Immature natural killer cell (primary cell): ENCODE measurements around the gene CDC123. TPM values are rescaled to one million over a fixed set of nuclear protein-coding genes. Genes with fewer than 3 reads are reported as not detected.
A peak's percentile ranks its signal among the peaks of the same experiment; 100 is the strongest.
"Not testable (repeated sequence)": the region's sequence is repeated elsewhere in the genome, so short reads cannot be mapped to it uniquely, and the experiment has no call there.

Source experiments
- DNase-seq, 3 donors: peaks; one replicate each; pipeline ENCODE4 v3.0.0; 2022; ENCODE audit warnings: mixed read lengths in 1 of 3
- H3K27ac Mint-ChIP-seq, 6 donors: one replicate each; pipeline ENCODE4 v1.8.0; 2020; ENCODE audit warnings: mixed read lengths in 6 of 6, mild to moderate bottlenecking in 5 of 6, inconsistent platforms in 4 of 6, moderate library complexity in 3 of 6
- H3K27me3 Mint-ChIP-seq, 3 donors: one replicate each; pipeline ENCODE4 v1.8.0; 2020 to 2021; ENCODE audit warnings: low read depth in 3 of 3, mild to moderate bottlenecking in 3 of 3, mixed read lengths in 3 of 3, moderate library complexity in 3 of 3, inconsistent platforms in 1 of 3
- H3K36me3 Mint-ChIP-seq, 3 donors: one replicate each; pipeline ENCODE4 v1.8.0; 2020; ENCODE audit warnings: mixed read lengths in 3 of 3, inconsistent platforms in 2 of 3, mild to moderate bottlenecking in 2 of 3
- H3K4me1 Mint-ChIP-seq, 2 donors: one replicate each; pipeline ENCODE4 v1.8.0; 2020; ENCODE audit warnings: inconsistent platforms in 2 of 2, mild to moderate bottlenecking in 2 of 2, mixed read lengths in 2 of 2, moderate library complexity in 1 of 2
- H3K4me3 Mint-ChIP-seq, 5 donors: one replicate each; pipeline ENCODE4 v1.8.0; 2020; ENCODE audit warnings: mild to moderate bottlenecking in 5 of 5, mixed read lengths in 5 of 5, inconsistent platforms in 3 of 5, moderate library complexity in 3 of 5
- H3K9me3 Mint-ChIP-seq, 6 donors: one replicate each; pipeline ENCODE4 v1.8.0; 2020; ENCODE audit warnings: mild to moderate bottlenecking in 6 of 6, mixed read lengths in 6 of 6, inconsistent platforms in 4 of 6, moderate library complexity in 3 of 6
- polyA plus RNA-seq, 3 donors: library from polyadenylated mRNA; unstranded; fragments of 300-500 nt; fragmentation: Illumina TruSeq; gene quantifications; one replicate each; pipeline ENCODE4 v1.2.3, GENCODE V29; 2021

CDC123 gene
- 100 to 1,000 TPM in 2 of 3 donors, 10 to 100 TPM in 1; 79.8 to 149 (median 103) TPM for polyA plus RNA-seq

- no peaks in the 10 kb centered on the region for H3K9me3 Mint-ChIP-seq
- H3K27ac Mint-ChIP-seq, result peak within 1 kb of the TSS; percentile 94 to 100 (median 98)
- peak within 1 kb of the TSS; percentile 93 to 99 (median 98) for H3K4me3 Mint-ChIP-seq
- peaks cover 0 to 8% (median 4%) of the 10 kb centered on the region in 3 donors for H3K36me3 Mint-ChIP-seq
- DNase-seq, result peak; percentile 81 to 84 (median 82)
- peaks cover 49 to 70% of the 10 kb centered on the region in 2 donors for H3K4me1 Mint-ChIP-seq
- H3K27me3 Mint-ChIP-seq, result peaks cover 0 to 5% (median 0%) of the 10 kb centered on the region in 3 donors
Observed at GRCh38 chr10:12195603-12196506, at the start of gene CDC123, which contains the start of gene NUDT5. Gene CDC123, plus strand, starts transcription at chr10:12196188. Its CDS starts 58 bp downstream, at chr10:12196246. Gene NUDT5, minus strand, starts transcription at chr10:12195891. Its CDS starts 9,600 bp downstream, at chr10:12186291.

GRCh38 chr10:12150163-12150562 is 45.8 kb upstream of the CDC123 start:
- peaks cover 0 to 2% (median 0%) of the 10 kb centered on the region in 3 donors for H3K27me3 Mint-ChIP-seq
- H3K36me3 Mint-ChIP-seq, result peaks cover 13 to 31% (median 26%) of the 10 kb centered on the region in 3 donors
- no peaks in the 10 kb centered on the region for H3K9me3 Mint-ChIP-seq
- no peaks in the 10 kb centered on the region for H3K4me1 Mint-ChIP-seq
- H3K4me3 Mint-ChIP-seq, result no peak overlapping the region
- H3K27ac Mint-ChIP-seq, result no peak overlapping the region
- DNase-seq, result no peak

- Mint-ChIP-seq H3K27me3 (no peaks in the 10 kb centered on the region), H3K4me1 (no peaks in the 10 kb centered on the region), H3K4me3 (no peak overlapping the region), H3K27ac (no peak overlapping the region), H3K36me3 (peaks cover 14 to 50% (median 31%) of the 10 kb centered on the region in 3 donors), H3K9me3 (peaks cover 0 to 2% (median 0%) of the 10 kb centered on the region in 6 donors)
- no peak for DNase-seq
Observed at GRCh38 chr10:12154516-12154915, 41.5 kb upstream of the CDC123 start.

GRCh38 chr10:12156367-12157123 is 39.4 kb upstream of the CDC123 start:
- H3K27ac Mint-ChIP-seq, result no peak overlapping the region
- H3K27me3 Mint-ChIP-seq, result no peaks in the 10 kb centered on the region
- no peak overlapping the region for H3K4me3 Mint-ChIP-seq
- H3K36me3 Mint-ChIP-seq, result peaks cover 11 to 47% (median 23%) of the 10 kb centered on the region in 3 donors
- H3K9me3 Mint-ChIP-seq, result peaks cover 0 to 2% (median 0%) of the 10 kb centered on the region in 6 donors
- DNase-seq, result no peak
- no peaks in the 10 kb centered on the region for H3K4me1 Mint-ChIP-seq

- H3K27me3 Mint-ChIP-seq, result no peaks in the 10 kb centered on the region
- H3K9me3 Mint-ChIP-seq, result peaks cover 0 to 2% (median 0%) of the 10 kb centered on the region in 6 donors
- H3K4me1 Mint-ChIP-seq, result no peaks in the 10 kb centered on the region
- H3K27ac Mint-ChIP-seq, result no peak overlapping the region
- H3K36me3 Mint-ChIP-seq, result peaks cover 11 to 57% (median 21%) of the 10 kb centered on the region in 3 donors
- no peak for DNase-seq
- H3K4me3 Mint-ChIP-seq, result no peak overlapping the region
Observed at GRCh38 chr10:12158111-12158510, 37.9 kb upstream of the CDC123 start.

GRCh38 chr10:12160664-12161063 is 35.3 kb upstream of the CDC123 start:
- H3K27me3 Mint-ChIP-seq, result no peaks in the 10 kb centered on the region
- no peak for DNase-seq
- H3K4me1 Mint-ChIP-seq, result no peaks in the 10 kb centered on the region
- peaks cover 12 to 54% (median 14%) of the 10 kb centered on the region in 3 donors for H3K36me3 Mint-ChIP-seq
- peaks cover 0 to 2% (median 0%) of the 10 kb centered on the region in 6 donors for H3K9me3 Mint-ChIP-seq
- no peak overlapping the region for H3K4me3 Mint-ChIP-seq
- no peak overlapping the region for H3K27ac Mint-ChIP-seq

- Mint-ChIP-seq H3K36me3 (peaks cover 4 to 41% (median 12%) of the 10 kb centered on the region in 3 donors), H3K9me3 (no peaks in the 10 kb centered on the region), H3K27ac (no peak overlapping the region), H3K4me3 (no peak overlapping the region), H3K4me1 (no peaks in the 10 kb centered on the region), H3K27me3 (no peaks in the 10 kb centered on the region)
- DNase-seq, result no peak
Observed at GRCh38 chr10:12162927-12163326, 33.1 kb upstream of the CDC123 start.

GRCh38 chr10:12164085-12164484 is 31.9 kb upstream of the CDC123 start:
- Mint-ChIP-seq H3K9me3 (no peaks in the 10 kb centered on the region), H3K27ac (peak overlapping the region in 1 of 6 donors; percentile 64), H3K4me1 (no peaks in the 10 kb centered on the region), H3K36me3 (peaks cover 6 to 42% (median 14%) of the 10 kb centered on the region in 3 donors), H3K27me3 (no peaks in the 10 kb centered on the region), H3K4me3 (no peak overlapping the region)
- no peak for DNase-seq

- Mint-ChIP-seq H3K4me1 (no peaks in the 10 kb centered on the region), H3K9me3 (no peaks in the 10 kb centered on the region), H3K27ac (peak overlapping the region in 3 of 6 donors; percentile 43 to 49 (median 49)), H3K36me3 (peaks cover 10 to 43% (median 16%) of the 10 kb centered on the region in 3 donors), H3K4me3 (no peak overlapping the region), H3K27me3 (no peaks in the 10 kb centered on the region)
- DNase-seq, result no peak
Observed at GRCh38 chr10:12165036-12165435, 31.0 kb upstream of the CDC123 start.

- no peak for DNase-seq
- Mint-ChIP-seq H3K27me3 (no peaks in the 10 kb centered on the region), H3K36me3 (peaks cover 12 to 52% (median 17%) of the 10 kb centered on the region in 3 donors), H3K27ac (peak overlapping the region in 1 of 6 donors; percentile 17), H3K4me1 (no peaks in the 10 kb centered on the region), H3K4me3 (no peak overlapping the region), H3K9me3 (no peaks in the 10 kb centered on the region)
Observed at GRCh38 chr10:12165999-12166775, 29.8 kb upstream of the CDC123 start.

GRCh38 chr10:12171512-12171911 is 24.5 kb upstream of the CDC123 start:
- not testable (repeated sequence) for H3K9me3 Mint-ChIP-seq, H3K4me3 Mint-ChIP-seq, DNase-seq, H3K27me3 Mint-ChIP-seq, H3K4me1 Mint-ChIP-seq, H3K27ac Mint-ChIP-seq
- H3K36me3 Mint-ChIP-seq, result peaks cover 23 to 45% (median 24%) of the 10 kb centered on the region in 3 donors

GRCh38 chr10:12177642-12178041 is 18.3 kb upstream of the CDC123 start:
- Mint-ChIP-seq H3K27me3 (peaks cover 0 to 5% (median 0%) of the 10 kb centered on the region in 3 donors), H3K9me3 (no peaks in the 10 kb centered on the region), H3K36me3 (peaks cover 6 to 10% (median 7%) of the 10 kb centered on the region in 3 donors), H3K4me3 (no peak overlapping the region), H3K27ac (no peak overlapping the region), H3K4me1 (peaks cover 14 to 21% of the 10 kb centered on the region in 2 donors)
- DNase-seq, result no peak

- no peak for DNase-seq
Observed at GRCh38 chr10:12179606-12180170, 16.3 kb upstream of the CDC123 start.

More at GRCh38 chr10:12179606-12180170, 16.3 kb upstream of the CDC123 start:
- Mint-ChIP-seq H3K36me3 (peaks cover 5 to 10% (median 9%) of the 10 kb centered on the region in 3 donors), H3K4me3 (no peak overlapping the region), H3K4me1 (peaks cover 14 to 21% of the 10 kb centered on the region in 2 donors), H3K9me3 (no peaks in the 10 kb centered on the region), H3K27ac (peak overlapping the region in 4 of 6 donors; percentile 21 to 94 (median 76)), H3K27me3 (peaks cover 0 to 2% (median 0%) of the 10 kb centered on the region in 3 donors)
